Activated CD4-positive, alpha-beta T cell treated with anti-CD3 and anti-CD28 coated beads, Interleukin-2, amount 10 ng/mL, durations not matched to agents 7 days and 5 days (primary cell): ENCODE data around the gene C18orf63. TPM values are rescaled to one million over a fixed set of nuclear protein-coding genes. Genes with fewer than 3 reads are reported as not detected.
"Not testable (repeated sequence)": the region's sequence is repeated elsewhere in the genome, so short reads cannot be mapped to it uniquely, and the experiment has no call there.

Source experiments
- CTCF ChIA-PET: fragments of 350-600 bp; sonication (Branson Sonifier 250); formaldehyde crosslinking; loops from one replicate; lab custom pipeline; 2021; ENCODE audit warnings: antibody characterized with exemption; lab: Charles Lee
- POLR2A ChIA-PET: fragments of 350-600 bp; sonication (Branson Sonifier 250); formaldehyde crosslinking; loops from one replicate; lab custom pipeline; 2021; ENCODE audit warnings: antibody characterized with exemption; lab: Charles Lee
- DNase-seq: peaks from one replicate; pipeline ENCODE4 v3.0.0-alpha.2; 2020
- H3K27ac Mint-ChIP-seq: one replicate; pipeline ENCODE4 v1.8.0; 2021; ENCODE audit warnings: mild to moderate bottlenecking, moderate library complexity, mixed read lengths
- H3K27me3 Mint-ChIP-seq: one replicate; pipeline ENCODE4 v1.8.0; 2021; ENCODE audit warnings: mixed read lengths
- H3K36me3 Mint-ChIP-seq: one replicate; pipeline ENCODE4 v1.8.0; 2021; ENCODE audit warnings: low read depth, mixed read lengths
- H3K4me1 Mint-ChIP-seq: one replicate; pipeline ENCODE4 v1.8.0; 2021; ENCODE audit warnings: mixed read lengths
- H3K4me3 Mint-ChIP-seq: one replicate; pipeline ENCODE4 v1.8.0; 2021; ENCODE audit warnings: mild to moderate bottlenecking, moderate library complexity, mixed read lengths
- H3K9me3 Mint-ChIP-seq: one replicate; pipeline ENCODE4 v1.8.0; 2021; ENCODE audit warnings: mixed read lengths
- total RNA-seq, 2 experiments: library from RNA; stranded (reverse); gene quantifications; one replicate each; pipeline ENCODE4 v1.2.3, GENCODE V29; 2021

The C18orf63 gene
- total RNA-seq, 2 experiments from 2014 or later: not detected

GRCh38 chr18:74289137-74289536 lies 26.5 kb upstream of the C18orf63 start:
- Mint-ChIP-seq H3K4me1 (peaks cover 11% of the 10 kb centered on the region), H3K4me3 (no peak overlapping the region), H3K27me3 (no peaks in the 10 kb centered on the region), H3K36me3 (peaks cover 2% of the 10 kb centered on the region), H3K9me3 (peaks cover 6% of the 10 kb centered on the region), H3K27ac (no peak overlapping the region)
- CTCF ChIA-PET: no interaction called here
- no peak for DNase-seq
- POLR2A ChIA-PET: no interaction called here

- ChIA-PET POLR2A (no interaction called here), CTCF (no interaction called here)
- no peak overlapping the region for H3K27ac Mint-ChIP-seq
- H3K27me3 Mint-ChIP-seq: no peaks in the 10 kb centered on the region
- peaks cover 11% of the 10 kb centered on the region for H3K4me1 Mint-ChIP-seq
- H3K9me3 Mint-ChIP-seq: peaks cover 6% of the 10 kb centered on the region
- no peak for DNase-seq
- H3K4me3 Mint-ChIP-seq: peak overlapping the region; percentile 84
- peaks cover 2% of the 10 kb centered on the region for H3K36me3 Mint-ChIP-seq
These were observed 25.6 kb upstream of the C18orf63 start for GRCh38 chr18:74290021-74290420.

DNA sequence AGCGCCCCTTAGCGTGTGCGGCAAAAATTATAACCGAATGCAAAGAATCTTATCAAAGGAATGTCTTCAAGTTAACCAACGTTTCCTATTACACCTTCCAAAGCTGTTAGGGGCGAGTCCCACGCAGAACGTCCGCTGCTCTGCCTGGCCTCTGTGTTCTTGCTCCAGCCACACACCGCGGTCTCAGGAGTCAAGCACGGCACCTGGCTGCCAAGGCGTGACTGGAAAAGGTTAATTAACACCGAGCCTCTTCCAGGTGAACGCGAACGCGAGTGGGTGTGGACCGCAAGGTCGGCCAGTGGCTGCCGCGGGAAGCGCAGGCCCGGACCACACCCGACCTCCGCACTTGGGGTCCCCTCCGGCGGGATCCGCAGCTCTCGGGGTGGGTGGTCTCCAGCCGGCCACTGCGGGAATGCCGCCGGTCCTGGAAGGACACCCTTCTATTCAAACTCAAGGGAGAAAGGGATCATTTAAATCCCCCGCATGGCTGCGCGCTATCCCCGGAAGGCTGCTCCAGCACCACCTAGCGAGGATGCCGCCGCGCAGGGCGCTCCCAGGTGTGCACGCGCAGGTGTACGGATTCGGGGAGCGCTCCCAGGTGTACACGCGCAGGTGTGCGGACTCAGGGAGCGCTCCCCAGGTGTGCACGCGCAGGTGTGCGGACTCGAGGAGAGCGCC lies 24.7 kb upstream of the C18orf63 start:
- peak overlapping the region; percentile 84 for H3K4me3 Mint-ChIP-seq
- CTCF ChIA-PET: no interaction called here
- no peaks in the 10 kb centered on the region for H3K27me3 Mint-ChIP-seq
- DNase-seq: no peak
- H3K4me1 Mint-ChIP-seq: peaks cover 11% of the 10 kb centered on the region
- peaks cover 2% of the 10 kb centered on the region for H3K36me3 Mint-ChIP-seq
- H3K9me3 Mint-ChIP-seq: peaks cover 6% of the 10 kb centered on the region
- POLR2A ChIA-PET: no interaction called here
- H3K27ac Mint-ChIP-seq: no peak overlapping the region

- ChIA-PET POLR2A (no interaction called here), CTCF (no interaction called here)
- H3K4me3 Mint-ChIP-seq: peak overlapping the region; percentile 84
- H3K4me1 Mint-ChIP-seq: peaks cover 10% of the 10 kb centered on the region
- no peaks in the 10 kb centered on the region for H3K27me3 Mint-ChIP-seq
- peaks cover 2% of the 10 kb centered on the region for H3K36me3 Mint-ChIP-seq
- H3K27ac Mint-ChIP-seq: no peak overlapping the region
- H3K9me3 Mint-ChIP-seq: peaks cover 6% of the 10 kb centered on the region
- DNase-seq: no peak
These were observed 24.2 kb upstream of the C18orf63 start for GRCh38 chr18:74291472-74291770.

GRCh38 chr18:74291771-74292540 lies 23.7 kb upstream of the C18orf63 start, which contains the start of gene CYB5A:
TSS of gene CYB5A (minus strand) at chr18:74291963. CDS start at chr18:74291875, 88 bp downstream.
- Mint-ChIP-seq H3K4me1 (peaks cover 9% of the 10 kb centered on the region), H3K9me3 (peaks cover 6% of the 10 kb centered on the region), H3K36me3 (peaks cover 2% of the 10 kb centered on the region), H3K4me3 (peak within 1 kb of the TSS; percentile 84), H3K27ac (peak within 1 kb of the TSS; percentile 75), H3K27me3 (no peaks in the 10 kb centered on the region)
- CTCF ChIA-PET: no interaction called here
- peak; percentile 98 for DNase-seq
- POLR2A ChIA-PET: no interaction called here

GRCh38 chr18:74292541-74292858 lies 23.1 kb upstream of the C18orf63 start:
- Mint-ChIP-seq H3K27ac (peak overlapping the region; percentile 5), H3K9me3 (peaks cover 6% of the 10 kb centered on the region), H3K4me1 (peaks cover 9% of the 10 kb centered on the region), H3K36me3 (peaks cover 2% of the 10 kb centered on the region), H3K4me3 (peak overlapping the region; percentile 84), H3K27me3 (no peaks in the 10 kb centered on the region)
- no peak for DNase-seq
- ChIA-PET POLR2A (no interaction called here), CTCF (no interaction called here)

GRCh38 chr18:74292982-74293381 lies 22.7 kb upstream of the C18orf63 start:
- H3K9me3 Mint-ChIP-seq, H3K27ac Mint-ChIP-seq, DNase-seq, H3K4me1 Mint-ChIP-seq, H3K27me3 Mint-ChIP-seq, H3K36me3 Mint-ChIP-seq, POLR2A ChIA-PET, CTCF ChIA-PET: not testable (repeated sequence)
- H3K4me3 Mint-ChIP-seq: peak overlapping the region; percentile 84

- DNase-seq: no peak
- ChIA-PET CTCF (no interaction called here), POLR2A (no interaction called here)
- Mint-ChIP-seq H3K27ac (no peak overlapping the region), H3K36me3 (peaks cover 2% of the 10 kb centered on the region), H3K27me3 (peaks cover 6% of the 10 kb centered on the region), H3K4me3 (no peak overlapping the region), H3K4me1 (peaks cover 9% of the 10 kb centered on the region), H3K9me3 (peaks cover 6% of the 10 kb centered on the region)
These were observed 21.1 kb upstream of the C18orf63 start for GRCh38 chr18:74294526-74294925.

DNA sequence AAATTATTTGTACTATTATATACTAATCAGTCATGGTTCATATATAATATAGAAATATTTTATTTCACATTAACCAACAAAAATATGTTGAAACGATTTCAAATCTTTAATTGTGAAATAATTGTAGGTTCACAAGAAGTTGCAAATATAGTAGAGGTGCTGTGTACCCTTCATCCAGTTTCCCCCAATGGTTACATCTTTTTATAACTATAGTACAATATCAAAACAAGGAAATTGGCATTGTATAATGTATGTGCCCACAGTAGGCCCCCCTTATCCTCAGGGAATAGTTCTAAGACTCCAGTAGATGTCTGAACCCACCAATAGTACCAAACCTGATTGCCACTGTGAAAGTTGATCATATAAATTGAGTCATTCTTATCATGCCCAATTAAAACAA lies 16.5 kb upstream of the C18orf63 start:
- no peak overlapping the region for H3K4me3 Mint-ChIP-seq
- POLR2A ChIA-PET: no interaction called here
- CTCF ChIA-PET: interaction anchor here (1.1 kb wide), 1 partner anchor 250 kb away, joined by 3 read pairs; no protein-coding TSS in a partner anchor

DNA sequence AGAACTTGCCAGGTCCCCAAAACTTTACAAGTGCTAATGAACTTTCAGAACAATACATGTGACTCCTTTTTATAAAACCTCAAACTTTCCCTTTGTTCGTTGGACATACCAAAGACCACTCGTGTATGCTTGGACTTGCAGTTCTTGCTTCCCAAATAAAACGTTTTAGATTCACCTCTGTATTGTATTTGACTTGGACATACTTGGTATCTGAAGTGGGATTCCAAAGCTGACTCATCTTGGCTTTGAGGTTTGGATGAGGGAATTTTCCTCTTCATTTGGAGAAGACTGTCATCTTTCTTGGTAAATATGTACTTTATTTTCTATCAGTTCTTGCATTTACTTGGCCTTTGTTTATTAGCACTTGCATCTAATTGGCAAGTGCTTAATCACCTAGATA lies 15.9 kb upstream of the C18orf63 start:
- CTCF ChIA-PET: interaction anchor here (1.1 to 1.8 kb wide), 2 partner anchors 25 to 250 kb away, joined by 3 to 4 read pairs; no protein-coding TSS in a partner anchor
- Mint-ChIP-seq H3K27ac (no peak overlapping the region), H3K36me3 (no peaks in the 10 kb centered on the region), H3K4me1 (no peaks in the 10 kb centered on the region), H3K27me3 (peaks cover 36% of the 10 kb centered on the region), H3K9me3 (no peaks in the 10 kb centered on the region), H3K4me3 (no peak overlapping the region)
- POLR2A ChIA-PET: no interaction called here
- DNase-seq: no peak

More for the DNA sequence above, 16.5 kb upstream of the C18orf63 start:
- no peak for DNase-seq
- Mint-ChIP-seq H3K36me3 (no peaks in the 10 kb centered on the region), H3K9me3 (no peaks in the 10 kb centered on the region), H3K27me3 (peaks cover 33% of the 10 kb centered on the region), H3K27ac (no peak overlapping the region), H3K4me1 (no peaks in the 10 kb centered on the region)

DNA sequence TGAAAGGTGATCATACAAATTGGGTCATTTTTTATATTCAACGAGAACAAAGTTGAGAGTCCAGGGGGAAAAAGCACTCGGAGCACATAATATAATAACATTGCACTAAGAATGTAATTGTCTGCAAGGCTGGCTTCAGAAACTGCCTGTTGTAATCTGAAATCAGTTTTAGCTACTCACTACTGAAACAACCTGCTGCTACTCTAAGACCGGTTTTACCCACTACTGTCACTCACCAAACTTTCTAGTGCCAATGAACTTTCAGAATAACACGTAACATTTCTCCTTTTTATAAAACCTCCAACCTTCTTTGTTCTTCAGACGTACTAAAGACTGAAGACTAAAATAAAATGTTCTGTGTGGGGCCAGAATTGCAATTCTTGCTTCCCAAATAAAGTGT lies 12.3 kb upstream of the C18orf63 start:
- H3K9me3 Mint-ChIP-seq: no peaks in the 10 kb centered on the region
- no peaks in the 10 kb centered on the region for H3K36me3 Mint-ChIP-seq
- CTCF ChIA-PET: no interaction called here
- peaks cover 58% of the 10 kb centered on the region for H3K27me3 Mint-ChIP-seq
- POLR2A ChIA-PET: no interaction called here
- no peak overlapping the region for H3K27ac Mint-ChIP-seq
- H3K4me3 Mint-ChIP-seq: no peak overlapping the region
- no peak for DNase-seq
- no peaks in the 10 kb centered on the region for H3K4me1 Mint-ChIP-seq

DNA sequence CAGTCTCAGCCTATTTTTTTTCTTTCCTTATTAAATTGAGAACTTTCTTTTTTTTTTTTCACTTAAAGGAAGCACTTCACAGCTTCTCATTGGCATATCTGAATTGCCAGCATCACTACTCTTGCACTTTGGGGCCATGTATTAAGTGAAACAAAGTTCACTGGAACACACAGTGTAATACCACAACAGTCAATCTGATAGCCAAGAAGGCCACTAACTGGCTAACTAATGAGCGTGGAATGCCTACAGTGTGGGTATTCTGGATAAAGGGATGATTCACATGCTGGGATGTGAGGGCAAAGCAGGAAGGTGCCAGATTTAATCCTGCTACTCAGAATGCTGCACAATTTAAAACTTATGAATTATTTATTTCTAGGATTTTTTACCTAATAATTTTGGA lies 11.7 kb upstream of the C18orf63 start:
- H3K4me3 Mint-ChIP-seq: no peak overlapping the region
- H3K4me1 Mint-ChIP-seq: no peaks in the 10 kb centered on the region
- H3K27ac Mint-ChIP-seq: no peak overlapping the region
- no peaks in the 10 kb centered on the region for H3K36me3 Mint-ChIP-seq
- no peaks in the 10 kb centered on the region for H3K9me3 Mint-ChIP-seq
- peaks cover 57% of the 10 kb centered on the region for H3K27me3 Mint-ChIP-seq
- ChIA-PET POLR2A (no interaction called here), CTCF (no interaction called here)
- DNase-seq: no peak

GRCh38 chr18:74310411-74310810 lies 5.2 kb upstream of the C18orf63 start:
- no peaks in the 10 kb centered on the region for H3K9me3 Mint-ChIP-seq
- POLR2A ChIA-PET: no interaction called here
- no peak overlapping the region for H3K4me3 Mint-ChIP-seq
- H3K27ac Mint-ChIP-seq: no peak overlapping the region
- peaks cover 34% of the 10 kb centered on the region for H3K27me3 Mint-ChIP-seq
- no peaks in the 10 kb centered on the region for H3K36me3 Mint-ChIP-seq
- H3K4me1 Mint-ChIP-seq: peaks cover 6% of the 10 kb centered on the region
- peak; percentile 44 for DNase-seq
- CTCF ChIA-PET: interaction anchor here (0.9 to 1.2 kb wide), 3 partner anchors 43 to 183 kb away, joined by 3 to 4 read pairs (median 4); no protein-coding TSS in a partner anchor
